IPS DF 4.7 (cell line): ENCODE data around the gene SLC45A3.
"Not testable (repeated sequence)": the region's sequence is repeated elsewhere in the genome, so short reads cannot be mapped to it uniquely, and the experiment has no call there.

ENCODE experiments used
- DNase-seq: peaks from one replicate; pipeline ENCODE4 v3.0.0-alpha.2; 2013; ENCODE audit warnings: low spot score; ENCODE audit errors: extremely low read depth

The SLC45A3 gene, protein sequence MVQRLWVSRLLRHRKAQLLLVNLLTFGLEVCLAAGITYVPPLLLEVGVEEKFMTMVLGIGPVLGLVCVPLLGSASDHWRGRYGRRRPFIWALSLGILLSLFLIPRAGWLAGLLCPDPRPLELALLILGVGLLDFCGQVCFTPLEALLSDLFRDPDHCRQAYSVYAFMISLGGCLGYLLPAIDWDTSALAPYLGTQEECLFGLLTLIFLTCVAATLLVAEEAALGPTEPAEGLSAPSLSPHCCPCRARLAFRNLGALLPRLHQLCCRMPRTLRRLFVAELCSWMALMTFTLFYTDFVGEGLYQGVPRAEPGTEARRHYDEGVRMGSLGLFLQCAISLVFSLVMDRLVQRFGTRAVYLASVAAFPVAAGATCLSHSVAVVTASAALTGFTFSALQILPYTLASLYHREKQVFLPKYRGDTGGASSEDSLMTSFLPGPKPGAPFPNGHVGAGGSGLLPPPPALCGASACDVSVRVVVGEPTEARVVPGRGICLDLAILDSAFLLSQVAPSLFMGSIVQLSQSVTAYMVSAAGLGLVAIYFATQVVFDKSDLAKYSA

DNA sequence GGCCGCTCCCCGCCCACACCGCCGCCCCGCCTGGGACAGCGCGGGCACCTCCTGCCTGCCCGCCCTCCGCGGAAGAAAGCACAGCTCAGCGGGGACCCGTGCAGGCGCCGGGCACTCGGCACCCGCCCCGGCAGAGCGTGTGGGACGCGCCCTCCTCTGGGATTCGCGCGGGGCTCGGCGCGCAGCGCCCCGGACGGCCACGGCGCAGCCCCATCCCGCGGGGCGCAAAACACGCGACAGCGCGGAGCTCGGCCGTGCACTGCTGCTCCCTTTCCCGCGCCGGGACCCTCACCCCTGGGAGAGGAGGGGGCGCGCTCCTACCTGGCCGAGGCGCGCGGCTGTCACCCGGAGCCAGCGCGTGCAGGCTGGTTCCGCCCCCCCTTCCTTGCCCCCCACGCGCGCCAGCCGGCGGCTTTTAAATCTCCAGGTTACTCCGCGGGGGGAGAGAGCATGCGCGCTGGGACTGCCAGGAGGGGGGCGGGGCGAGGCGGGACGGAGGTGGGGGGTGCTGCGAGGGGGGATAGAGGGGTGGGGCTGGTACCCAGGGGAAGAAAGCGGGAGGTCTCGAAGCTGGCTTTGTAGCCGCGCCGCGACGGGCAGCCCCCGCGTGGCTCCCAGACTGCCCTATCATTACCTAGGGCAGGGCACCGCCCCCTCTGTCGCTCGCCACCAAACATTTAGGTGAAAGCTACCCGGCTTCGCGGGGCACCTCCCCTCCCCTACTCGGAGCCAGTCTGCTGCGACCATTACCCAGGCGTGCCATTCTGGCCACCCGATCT is at the start of gene SLC45A3:
Gene SLC45A3 (minus strand): TSS at position 437 of the 779 bp plus-strand sequence. CDS start 15,853 bp downstream, outside the sequence.
- no peak for DNase-seq

DNA sequence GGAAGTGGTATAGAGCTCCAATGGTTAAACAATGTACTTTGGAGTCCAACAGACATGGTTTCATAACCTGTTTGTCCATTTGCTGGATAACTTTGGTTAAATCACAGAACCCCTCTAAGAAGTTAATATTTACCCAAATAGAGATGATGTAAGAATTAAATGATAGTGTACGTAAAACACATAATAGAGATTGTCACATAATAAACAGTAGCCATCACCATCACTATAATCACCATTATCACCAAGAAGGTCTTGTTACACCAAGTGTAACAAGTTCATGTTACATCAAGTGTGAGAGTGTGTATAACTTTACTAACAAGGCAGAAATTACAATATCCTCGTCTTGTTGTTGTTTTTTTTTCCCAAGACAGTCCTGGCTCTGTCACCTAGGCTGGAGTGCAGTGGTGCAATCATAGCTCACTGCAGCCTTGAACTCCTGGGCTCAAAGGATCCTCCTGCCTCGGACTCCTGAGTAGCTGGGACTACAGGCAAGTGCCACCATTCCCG is 46.4 kb upstream of the SLC45A3 start:
- DNase-seq: no peak

DNA sequence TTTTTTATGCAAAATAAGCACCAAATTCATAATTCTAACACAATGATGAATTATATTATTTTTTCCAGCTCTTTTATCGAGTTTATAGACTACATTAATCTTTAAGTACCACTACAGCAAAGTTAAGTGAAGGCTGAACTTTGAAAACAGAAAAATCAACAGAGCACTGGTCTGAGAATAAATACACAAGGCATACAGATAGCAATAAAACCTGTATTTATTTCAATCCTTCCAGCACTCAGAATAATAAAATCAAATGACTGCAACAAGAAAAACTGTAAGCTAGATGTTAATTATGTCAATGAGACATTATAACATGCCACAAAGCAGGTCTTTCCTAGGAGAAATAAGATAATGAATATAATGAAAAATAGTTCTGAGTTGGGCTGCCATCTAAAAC is 45.2 kb upstream of the SLC45A3 start:
- DNase-seq: no peak

DNA sequence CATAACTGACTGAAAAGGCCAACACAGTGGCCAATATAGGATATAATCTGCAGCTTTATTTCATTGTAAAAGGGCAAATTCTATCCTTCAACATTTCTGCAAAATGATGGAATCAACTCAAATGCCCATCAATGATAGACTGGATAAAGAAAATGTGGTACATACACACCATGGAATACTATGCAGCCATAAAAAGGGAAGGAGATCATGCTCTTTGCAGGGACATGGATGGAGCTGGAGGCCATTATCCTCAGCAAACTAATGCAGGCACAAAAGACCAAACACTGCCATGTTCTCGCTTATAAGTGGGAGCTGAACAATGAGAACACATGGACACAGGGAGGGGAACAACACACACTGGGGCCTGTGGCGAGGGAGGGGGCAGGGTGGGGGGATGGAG is 40.4 kb upstream of the SLC45A3 start:
- not testable (repeated sequence) for DNase-seq

DNA sequence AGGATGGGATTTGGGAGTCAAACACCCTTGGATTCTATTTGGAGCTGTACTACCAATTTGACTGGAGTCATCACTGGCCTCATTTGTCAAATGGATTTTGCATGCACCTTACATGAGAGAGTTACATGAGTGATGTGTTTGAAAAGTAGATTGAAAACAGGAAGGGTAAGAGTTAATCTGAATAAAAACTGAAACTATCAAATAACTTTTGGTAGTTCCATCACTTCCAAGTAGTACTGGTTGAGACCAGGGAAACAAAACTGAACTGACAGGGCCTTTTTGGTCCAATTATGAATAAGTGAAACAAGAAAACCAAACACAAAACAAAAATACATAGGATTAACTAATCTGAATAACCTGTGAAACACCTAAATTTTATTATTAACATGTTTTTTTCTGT is 39.5 kb upstream of the SLC45A3 start:
- no peak for DNase-seq

DNA sequence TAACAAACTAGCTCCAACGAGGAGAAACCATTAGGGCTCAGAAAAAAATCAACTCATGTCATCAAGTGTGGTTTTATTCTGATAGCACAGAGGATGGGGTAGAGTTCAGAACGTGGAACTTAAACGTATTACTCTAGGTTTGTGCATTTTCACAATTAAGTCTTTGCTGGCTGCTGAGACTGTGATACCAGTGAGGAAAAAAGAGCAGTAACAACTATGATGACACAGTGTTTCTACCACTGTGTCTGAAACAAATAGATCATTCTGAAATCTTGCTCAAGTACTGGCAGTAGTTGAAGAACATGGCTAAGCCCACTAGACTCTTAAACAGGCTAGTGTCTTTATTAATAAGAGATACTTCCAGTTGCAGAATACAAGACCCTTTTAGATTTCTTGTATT is 38.7 kb upstream of the SLC45A3 start:
- DNase-seq: no peak

DNA sequence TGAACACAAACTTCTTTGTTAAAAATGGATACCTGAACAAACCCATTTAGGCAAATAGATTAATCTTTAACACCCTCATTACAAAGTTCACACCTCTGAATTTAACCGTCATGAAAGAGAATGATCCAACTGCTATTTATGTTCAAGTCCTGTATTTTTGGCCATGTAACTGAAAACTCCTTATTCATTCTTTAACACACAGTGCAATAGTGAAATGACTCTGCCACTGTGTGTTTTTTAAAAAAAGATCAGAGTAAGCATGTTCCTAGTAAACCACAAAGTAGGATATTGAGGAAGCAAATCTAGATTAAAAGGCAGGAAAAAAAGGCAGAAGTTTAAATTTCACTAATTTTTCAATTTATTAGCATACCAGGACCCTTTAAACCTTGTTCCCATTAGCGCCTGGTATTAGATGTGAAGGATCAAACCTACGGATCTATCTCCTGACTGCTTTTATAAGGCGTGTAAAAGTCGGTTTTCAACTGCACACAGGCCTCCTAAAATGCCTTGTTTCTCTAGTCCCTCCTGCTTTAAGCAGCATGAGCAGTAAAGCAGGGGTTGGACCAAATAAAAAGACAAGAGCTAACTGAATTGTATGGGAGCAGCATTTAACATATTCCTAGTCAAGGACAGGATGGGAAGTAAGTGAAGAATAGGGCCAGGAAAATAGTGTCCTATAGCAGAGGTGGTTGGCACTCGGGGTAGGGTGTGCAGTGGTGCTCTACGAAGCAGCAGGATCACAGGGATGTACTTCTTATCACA is 36.2 kb upstream of the SLC45A3 start:
- no peak for DNase-seq

DNA sequence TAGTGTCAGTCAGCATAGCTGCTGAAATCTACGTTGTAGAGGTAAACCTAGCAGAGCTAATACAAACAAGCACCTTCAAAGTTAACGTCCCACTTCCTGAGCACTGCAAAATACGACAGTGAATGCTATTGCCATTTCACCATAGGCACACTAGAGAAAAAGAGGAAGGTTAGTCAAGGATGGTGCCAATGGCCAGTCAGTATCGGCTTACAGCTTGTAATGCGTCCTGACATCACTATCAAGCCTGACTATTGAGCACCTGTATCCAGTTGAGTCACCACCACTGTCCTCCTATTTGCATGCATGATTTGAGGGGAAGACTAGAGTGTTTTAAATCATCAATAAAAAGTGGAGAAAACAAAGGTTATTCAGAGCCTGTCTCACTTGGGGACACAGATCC is 35.3 kb upstream of the SLC45A3 start:
- DNase-seq: no peak

DNA sequence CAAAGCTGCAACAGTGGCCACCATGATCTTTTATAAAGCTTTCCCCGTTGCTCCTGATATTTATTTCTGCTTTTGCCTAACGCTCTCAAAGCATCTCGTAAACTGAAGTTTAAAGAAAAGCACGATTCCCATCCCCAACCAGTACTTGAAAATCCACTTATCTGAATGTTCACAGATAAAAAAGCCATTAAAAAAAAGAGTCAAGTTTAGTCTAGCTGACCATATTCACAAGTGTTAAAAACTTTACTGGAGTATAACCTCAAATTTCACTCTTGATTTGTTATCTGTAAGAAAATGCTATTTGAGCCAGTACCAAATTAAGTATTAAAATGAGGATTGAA is 34.6 kb upstream of the SLC45A3 start:
- DNase-seq: no peak

DNA sequence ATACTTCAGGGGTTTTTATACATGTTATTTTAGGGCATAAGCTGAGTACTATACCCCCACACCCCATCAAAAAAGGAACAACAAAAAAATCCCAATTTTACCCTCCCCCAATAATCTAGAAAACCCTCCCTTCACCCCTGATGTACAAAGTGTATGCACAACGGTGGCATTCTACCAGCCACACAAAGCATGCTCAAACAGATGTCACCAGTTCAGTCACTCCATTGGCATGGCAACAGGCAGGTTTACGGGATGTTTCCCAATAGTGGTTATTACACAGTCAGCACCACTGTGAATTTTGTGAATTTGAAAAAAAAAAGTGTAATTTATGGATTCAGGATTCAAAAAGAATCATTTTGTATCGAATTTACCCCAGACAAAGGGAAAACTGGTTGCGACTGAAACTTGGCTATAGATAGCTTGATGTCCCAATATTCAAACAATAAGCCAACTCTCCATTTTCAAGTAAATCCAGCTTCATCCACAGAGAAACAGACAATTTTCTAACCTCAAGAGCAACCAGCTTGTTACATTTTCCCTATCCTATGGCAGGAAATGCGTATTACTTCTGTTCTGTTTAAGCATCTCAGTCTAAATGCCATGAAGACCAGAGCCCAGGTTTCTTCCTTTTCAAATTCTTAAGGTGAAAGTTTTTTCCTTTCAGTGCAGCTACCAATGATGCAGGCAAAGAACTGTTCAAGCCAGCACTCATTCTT is 34.0 kb upstream of the SLC45A3 start:
- no peak for DNase-seq

DNA sequence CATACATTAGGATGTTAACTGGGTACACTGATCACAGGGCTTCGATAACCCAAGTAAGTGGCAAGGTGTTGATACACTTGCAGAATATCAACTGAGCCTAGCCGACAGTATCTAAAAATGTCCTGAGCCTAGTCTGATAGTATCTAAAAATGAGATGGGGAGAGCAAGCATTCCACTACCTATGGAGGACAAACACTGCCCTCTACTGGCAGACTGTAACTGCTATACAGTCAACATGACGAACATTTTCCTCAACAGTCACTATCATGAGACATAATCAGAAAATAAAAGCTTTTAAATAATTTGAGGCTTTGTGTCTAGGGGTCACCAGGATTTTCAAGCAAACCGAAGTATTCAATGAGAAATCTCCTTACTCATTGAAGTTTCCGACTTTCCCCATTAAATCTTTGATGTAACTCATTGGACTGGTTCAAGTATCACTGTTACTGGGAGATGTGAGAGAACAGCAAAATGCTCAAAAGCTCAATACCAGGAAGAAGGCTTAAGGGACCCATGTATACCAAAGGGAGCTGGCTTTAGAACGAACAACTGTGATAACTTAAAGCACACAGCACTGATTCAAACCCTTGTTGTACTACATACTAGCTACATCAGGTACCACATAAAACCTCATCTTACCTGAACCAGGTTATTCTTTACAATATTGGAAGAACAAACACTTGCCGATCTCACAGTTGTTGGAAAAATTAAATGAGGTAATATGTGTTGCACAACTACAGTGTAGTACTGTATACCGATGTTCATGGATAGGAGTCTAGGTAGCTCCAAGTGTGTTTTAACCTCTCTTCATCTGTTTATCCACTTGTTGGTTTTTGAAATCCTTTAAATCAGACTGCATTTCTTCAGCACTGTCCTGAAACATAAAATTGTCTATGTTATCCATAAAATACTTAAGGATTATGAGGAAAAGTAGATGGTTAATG is 31.1 kb upstream of the SLC45A3 start:
- peak; percentile 66 for DNase-seq

DNA sequence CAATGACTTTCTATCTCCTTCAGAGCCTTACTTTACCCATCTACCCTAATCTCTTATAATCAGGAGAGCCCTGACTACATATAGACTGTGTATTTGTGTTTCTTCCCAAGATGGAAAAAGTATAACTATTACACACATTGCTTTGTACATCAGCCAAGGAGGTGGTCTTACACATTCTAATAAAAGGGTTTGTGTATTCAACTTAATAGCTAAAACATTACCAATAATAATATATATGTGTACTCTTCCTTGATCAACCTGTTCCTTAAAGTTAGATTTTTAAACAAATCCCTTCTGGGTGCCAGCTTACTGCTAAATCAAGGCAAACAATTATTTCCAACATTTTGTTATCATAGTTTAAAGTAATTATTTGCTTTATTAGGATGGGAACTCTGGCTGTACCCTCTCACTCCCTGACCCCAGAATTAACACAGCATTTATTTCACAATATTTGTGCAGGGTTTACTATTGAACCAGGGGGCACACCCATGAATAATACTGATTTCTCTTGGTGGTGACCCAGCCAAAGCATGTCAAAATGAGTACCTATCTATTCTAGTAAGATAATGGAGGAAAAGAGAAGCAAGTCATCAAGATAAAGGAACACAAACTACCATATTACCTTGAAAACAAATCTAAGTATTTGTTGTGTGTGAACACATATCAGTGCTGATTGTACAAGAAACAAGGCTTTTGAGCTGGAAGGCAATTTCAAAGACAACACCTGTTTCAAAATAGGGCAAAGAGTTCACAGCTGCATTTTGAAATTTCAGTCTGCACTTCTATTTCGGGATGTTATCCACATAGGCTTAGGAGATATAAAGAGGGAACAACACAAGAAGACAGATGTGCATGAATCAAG is 30.1 kb upstream of the SLC45A3 start:
- no peak for DNase-seq

DNA sequence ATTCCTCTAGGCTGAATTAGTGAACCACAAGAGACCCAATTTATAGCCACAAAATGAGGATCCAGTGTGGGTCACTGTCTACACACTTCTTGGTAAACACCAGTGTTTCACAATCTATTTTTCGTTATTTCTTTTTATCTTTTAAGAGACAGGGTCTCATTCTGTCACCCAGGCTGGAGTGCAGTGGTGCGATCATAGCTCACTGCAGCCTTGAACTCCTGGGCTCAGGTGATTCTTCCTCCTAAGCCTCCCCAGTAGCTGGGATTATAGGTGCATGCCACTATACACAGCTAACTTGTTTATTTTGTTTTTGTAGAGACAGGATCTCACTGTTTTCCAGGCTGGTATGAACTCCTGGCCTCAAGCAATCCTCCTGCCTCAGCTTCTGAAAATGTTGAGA is 29.3 kb upstream of the SLC45A3 start:
- DNase-seq: no peak

DNA sequence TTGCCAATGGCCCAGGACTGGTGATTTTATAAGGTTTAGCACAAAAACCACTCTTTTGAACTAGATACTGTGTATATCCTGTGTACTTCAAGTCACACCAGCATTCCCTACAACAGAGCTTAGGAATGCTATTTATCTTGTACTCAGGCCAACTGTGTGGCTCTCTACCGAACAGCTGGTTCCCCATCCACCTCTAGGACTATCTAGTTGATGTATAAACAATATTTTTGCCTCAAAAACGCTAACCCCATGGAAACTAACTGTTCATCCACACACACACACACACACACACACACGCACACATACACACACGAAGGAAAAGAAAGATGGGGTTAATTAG is 28.7 kb upstream of the SLC45A3 start:
- no peak for DNase-seq

DNA sequence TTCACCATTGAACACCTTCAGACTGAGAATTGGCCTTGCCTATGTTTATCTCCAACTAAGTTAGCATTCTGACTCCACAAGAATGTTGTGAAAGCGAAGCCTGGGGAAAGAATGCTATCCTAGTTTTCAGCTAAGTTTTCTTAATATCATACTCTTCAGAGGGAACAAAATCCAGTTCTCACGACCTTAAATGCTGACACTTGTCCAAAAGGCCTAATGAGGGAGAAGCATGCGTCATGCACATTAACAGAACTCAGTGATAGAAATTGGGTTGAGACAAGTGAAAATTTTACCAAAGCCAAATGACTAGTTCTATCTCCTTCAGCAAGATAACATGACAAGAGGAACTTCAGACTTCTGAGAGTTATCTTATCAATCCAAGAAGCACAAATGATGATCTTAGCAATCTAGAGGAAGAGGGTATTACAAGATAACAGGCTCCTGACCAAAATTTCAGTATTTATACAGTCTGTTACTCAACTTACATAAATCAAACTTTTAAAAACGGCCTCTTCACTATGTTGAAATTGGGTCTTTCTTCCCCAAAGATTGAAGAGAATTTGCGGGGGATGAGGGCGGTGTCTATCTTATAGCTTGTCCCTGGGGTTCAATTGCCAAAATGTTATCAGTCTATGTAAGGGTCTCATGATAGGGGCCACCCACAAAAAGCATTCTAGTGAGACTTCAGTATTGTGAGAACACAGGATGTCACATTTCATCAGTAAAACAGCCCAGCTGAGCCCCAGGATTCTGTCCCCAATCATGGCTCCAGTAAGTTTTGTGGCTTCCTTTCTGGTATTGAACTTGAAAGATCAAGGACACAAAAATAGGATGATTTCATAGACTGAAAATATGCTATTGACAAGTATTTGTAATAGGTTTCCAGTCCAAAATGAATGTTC is 26.5 kb upstream of the SLC45A3 start:
- no peak for DNase-seq

DNA sequence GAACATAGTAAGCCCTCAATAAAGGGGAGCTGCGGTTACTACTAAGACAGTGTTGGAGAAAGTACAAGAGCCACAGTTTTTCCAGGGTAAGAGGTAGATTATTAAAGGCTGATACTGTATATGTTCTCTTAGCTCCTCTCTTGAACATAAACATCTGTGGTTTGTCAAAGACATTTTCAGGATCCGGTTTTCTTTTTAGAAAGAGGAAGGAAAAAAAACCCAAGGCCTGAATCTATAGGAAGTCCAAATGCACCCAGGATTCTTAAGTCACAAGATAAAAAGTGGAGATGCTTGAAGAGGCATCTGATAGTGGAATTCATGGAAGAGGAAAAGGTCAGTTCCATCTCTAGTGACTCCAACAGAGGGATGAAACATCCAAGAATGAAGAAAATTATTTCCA is 24.6 kb upstream of the SLC45A3 start:
- no peak for DNase-seq

DNA sequence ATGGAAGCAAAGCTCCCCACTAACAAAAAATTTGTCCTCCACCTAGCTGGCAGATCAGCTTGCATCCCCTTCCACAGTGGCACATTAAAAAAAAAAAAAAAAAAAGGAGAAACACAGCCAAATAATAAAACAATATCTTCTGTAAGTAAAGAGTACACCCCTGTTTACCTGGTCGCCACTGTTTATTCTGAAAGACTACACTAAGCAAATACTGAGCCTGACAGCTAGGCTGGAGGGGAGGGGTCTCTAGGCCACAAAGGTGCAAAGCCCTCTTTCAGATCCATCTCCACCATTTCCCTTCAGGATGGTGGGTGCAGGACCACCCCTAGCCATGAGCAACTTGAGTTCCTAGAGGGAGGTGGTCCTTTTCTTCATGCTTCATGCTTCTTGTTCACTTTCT is 22.8 kb upstream of the SLC45A3 start:
- DNase-seq: no peak

DNA sequence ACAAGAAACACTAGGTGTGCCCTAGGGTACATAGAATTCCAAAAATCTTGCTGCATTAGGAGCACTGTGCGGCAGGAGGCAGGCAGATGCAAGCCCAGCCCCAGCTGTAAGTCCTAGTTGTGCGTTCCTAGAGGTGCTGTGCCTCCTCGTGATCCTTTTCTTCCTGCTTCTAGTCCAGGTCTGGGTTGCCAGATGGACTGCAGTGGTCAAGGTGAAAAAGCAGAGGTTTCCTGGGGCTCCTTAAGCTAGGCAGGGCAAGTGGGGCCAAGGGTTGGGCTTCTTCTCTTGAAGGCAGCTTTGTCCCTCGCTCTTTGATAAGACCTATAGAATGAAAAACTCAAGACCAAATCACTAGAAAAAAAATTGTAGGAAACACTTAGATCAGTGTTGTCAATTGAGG is 21.6 kb upstream of the SLC45A3 start:
- DNase-seq: no peak
